NCI-H187 treated with DMSO at 0.1 percent for 48 hours (cell line): ENCODE data around the gene HDHD2.

ENCODE experiments used
- DNase-seq: peaks from one replicate; lab custom pipeline; 2025; lab: John Stamatoyannopoulos, UW

Gene HDHD2

DNA sequence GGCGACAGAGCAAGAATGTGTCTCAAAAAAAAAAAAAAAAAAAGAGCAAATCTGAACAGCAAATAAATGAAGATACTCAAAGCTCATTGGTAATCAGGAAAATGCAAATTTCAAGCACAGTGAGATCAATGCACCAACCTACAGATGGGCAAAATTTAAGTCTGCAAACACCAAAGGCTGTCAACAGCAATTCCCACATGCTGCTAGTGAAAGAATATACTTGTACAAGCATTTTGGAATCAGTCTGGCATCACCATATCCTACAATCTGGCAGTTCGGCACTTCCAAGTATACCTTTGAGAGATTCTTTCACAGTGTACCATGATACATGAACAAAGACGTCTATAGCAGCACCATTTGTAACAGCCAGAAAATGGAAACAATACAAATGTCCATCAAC is 4.1 kb downstream of the HDHD2 start:
- DNase-seq: no peak

DNA sequence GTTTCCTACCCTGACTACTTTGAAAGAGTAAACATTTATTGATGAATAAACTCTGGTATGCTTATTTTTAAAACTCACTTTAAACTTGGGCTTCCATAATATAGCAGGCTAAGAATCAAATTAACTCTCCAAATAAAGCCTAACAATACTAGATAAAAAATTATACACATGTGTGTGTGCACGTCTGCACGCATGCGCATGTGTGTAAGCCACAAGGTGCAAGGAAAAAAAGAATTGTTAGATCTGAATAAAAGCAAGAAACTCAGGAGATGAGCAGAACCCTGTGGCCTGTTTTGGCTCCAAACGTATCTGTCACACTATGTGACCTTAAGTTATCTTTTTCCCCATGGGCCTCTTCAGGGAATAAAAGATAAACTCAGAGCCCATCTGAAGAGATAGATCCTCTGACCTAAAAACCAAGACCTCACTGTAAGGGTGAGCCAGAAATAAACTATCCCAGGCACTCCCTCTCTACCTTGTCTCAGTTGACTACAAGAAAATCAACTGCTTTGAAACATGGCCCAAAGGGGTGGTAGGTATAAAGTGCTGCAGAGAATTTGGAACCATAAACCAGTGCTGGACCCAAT is 6.3 kb downstream of the HDHD2 start:
- DNase-seq: no peak

DNA sequence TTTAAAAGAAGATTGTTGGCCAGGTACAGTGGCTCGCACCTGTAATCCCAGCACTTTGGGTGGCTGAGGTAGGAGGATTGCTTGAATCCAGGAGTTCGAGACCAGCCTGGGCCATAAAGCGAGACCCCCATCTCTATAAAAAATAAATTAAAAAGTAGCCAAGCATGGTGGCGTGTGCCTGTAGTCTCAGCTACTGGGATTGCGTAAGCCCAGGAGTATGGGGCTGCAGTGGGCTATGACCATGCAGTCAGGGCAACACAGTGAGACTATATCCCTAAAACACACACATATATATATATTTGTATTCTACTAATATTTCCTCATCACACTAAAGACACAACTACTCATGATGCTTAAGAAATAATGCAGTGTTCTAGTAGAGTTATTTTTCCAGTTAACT is 7.1 kb downstream of the HDHD2 start:
- DNase-seq: no peak

DNA sequence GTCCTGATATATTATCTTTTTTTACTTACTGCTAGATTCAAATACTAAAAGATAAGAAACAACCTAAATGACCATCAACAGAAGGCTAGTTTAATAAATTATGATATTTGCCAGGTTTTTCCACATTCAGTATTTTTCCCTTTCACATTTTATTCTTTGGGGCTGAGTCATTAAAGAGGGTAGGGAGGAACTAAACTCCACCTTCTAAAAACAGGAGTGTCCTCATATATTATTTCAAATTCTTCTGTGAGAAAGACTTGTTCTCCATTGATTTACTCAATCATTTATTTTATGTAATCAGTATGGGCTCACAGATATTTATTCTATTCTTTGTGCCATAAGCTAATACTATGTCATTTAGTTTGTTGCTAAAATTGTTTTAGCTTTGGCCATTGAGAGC is 9.0 kb downstream of the HDHD2 start:
- no peak for DNase-seq

DNA sequence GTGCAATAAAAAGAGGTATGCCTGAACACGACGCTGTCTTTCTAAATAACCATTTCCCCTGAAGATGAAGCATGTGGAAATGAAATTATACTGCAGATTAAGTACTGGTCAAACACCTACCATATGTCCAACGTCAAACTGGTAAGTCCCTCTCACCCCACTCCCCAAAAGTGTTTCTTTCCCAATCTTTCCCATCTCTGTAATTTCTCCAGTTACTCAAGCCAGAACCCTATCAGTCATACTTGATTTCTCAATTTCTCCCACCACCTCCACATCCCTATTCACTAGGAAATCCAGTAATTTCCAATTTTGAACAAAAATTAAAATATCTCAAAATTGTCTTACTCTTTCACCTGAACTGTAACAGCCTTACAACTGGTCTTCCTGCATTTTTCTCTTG is 29.2 kb downstream of the HDHD2 start:
- DNase-seq: no peak

DNA sequence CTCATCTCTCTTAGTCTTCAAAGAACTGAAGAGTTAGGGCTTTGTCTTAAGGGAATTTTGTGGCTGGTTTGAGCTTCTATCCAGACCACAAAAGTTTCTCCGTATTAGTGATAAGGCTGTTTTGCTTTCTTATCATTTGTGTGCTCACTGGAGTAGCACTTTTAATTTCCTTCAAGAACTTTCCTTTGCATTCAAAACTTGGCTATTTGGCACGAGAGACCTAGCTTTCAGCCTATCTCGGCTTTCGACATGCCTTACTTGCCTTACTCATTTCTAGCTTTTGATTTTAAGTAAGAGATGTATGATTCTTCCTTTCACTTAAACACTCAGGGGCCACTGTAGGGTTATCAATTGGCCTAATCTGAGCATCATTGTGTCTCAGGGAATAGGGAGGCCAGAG is 29.9 kb downstream of the HDHD2 start:
- no peak for DNase-seq

DNA sequence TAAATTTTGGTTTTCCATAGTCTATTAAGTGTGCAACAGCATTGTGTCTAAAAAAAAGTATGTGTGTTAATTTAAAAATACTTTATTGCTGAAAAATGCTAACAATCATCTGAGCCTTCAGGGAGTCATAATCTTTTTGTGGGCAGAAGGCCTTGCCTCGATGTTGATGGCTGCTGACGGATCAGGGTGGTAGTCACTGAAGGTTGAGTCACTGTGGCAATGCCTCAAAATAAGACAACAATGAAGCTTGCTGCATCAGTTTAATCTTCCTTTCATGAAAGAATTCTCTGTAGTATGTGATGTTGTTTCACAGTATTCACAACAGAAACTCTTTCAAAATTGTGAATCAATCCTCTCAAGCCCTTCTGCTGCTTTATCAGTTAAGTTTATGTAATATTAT is 31.3 kb downstream of the HDHD2 start:
- DNase-seq: no peak

DNA sequence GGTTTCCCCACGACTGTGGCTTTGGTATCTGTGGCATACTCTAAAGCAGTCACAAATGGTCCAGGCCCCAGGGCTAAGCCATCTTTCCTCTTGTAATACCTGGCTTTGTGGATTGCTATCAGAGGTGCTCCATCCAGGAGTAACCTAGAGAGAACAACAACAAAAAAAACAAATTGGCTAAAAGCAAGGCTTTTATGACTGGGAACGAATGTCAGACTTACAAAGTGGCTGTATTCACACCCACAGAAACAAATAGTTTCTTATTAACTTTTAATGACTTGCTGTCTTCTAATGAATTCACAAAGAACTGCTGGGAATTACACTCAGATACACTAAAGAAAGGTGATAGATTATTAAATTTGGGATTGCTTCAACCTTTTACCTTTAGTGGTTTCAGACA is 35.1 kb downstream of the HDHD2 start:
- no peak for DNase-seq

DNA sequence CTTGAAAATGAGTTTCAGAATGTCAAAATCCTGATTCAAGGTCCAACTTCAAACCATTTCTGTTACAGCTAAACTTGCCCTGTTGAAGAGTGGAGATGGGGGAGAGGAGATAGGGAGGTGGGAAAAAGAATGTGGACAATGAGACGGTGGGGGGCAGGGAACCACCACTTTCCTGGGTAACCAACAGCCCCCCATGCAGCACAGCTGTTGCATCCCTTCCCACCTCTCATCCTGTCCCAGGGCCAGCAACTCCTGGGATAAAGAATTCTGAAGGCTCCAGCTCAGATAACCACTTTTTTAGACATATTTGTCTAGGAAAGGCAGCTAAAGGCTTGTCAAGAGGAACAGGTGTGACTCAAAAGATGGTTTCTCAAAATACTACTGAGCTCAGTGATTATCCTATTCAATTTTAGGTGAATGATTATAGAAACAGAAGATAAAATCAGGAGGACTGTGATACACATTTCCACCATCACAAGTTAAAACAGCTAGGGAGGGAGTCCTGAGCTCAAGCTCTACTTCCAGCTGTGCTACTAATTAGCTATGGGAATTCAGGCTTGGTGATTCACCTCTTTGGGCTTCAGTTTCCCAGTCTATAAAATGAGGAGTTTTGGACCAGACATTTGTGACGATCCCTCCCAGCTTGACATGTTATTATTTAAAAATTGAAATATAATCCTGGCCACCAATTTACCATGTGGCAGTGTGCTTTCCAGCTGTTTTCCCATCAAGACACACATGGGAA is 36.3 kb downstream of the HDHD2 start:
- DNase-seq: no peak

DNA sequence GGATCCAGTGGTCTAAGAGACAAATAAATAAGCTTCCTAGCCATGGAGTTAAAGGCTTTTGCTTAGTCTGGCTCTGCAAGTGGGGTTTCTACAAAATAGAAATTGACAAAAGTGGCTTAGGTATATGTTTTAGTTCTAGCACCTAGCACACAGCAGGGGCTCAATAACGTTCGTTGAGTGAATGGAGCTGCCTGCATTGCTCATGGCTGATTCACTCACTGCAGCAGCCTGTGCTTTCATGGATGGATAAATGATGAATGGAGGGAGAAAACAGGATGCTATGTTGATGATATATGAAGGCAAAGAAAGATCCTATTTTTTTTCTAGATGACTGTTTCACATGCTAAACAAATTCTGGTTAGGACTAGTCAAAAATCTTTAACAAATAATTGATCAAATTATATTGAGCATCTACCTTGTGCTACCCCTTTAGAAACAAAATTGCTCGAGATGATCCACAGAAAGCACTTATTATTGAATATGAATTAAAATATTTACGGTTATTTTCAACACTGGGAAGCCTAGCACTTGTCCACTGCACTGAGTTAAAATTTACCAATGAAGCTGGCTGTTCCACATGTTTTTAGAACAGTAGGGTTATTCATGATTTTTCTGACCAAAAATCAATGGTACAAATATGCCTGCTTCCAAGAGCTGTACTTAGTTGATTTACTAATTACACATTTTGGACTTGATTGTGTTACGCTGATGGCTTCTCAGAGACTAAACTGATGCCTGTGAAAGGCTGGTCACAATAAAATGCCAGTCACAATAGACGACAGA is 39.6 kb downstream of the HDHD2 start:
- DNase-seq: no peak

DNA sequence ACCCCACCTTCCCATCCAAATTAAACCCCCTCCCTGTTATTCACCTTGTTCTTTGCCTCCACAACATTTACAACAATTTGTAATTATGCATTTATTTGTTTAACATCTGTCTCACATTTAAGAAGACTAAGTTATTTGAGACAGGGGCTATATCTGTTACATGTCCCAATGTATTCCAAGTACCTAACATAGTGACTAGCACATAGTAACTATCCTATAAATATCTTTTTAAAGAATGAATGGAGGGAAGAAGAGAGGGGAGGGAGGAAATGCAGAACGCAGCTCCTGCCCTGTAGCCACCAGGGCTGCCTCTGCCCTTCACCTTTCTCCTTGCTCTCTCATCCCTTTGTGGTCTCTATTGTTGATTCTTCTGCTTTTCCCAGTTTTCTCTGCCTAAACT is 40.6 kb downstream of the HDHD2 start:
- no peak for DNase-seq

DNA sequence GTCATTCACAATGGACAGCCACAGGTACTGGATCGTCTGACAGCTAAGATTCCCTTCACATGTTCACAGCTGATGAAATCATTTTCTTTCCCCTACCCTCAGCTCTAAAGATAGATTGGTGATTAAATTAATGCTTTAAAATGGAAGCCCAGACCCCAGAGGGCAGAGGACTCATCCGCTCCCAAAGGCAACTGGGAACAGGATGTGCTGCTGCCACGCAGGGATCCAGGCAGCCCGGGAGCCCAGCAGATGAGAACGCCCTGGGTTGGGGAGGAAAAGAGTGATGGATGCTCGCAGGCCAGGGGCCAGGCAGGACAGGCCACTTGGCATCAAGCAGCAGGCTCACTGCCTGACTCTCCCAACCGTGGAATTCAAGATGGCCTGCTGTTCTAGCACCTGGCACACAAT is 41.3 kb downstream of the HDHD2 start:
- DNase-seq: no peak

DNA sequence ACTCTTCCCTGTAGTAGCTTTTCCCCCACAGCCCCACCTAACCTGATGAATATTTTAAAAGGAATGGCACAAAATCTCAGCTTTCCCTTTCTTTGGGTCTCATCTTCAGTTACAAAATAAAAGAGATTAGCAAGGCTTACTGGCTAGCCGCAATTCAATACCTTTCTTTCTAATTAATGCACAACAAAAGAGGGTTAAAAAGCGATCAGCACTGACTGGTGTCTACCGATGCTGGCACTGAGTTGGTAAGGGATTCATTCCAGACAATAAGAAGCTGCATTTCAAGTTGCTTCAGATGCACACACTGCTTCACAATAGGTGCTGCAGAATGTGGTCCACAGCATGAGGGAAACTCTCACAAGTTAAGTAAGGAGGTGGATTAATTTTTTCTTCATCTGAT is 41.9 kb downstream of the HDHD2 start:
- no peak for DNase-seq

DNA sequence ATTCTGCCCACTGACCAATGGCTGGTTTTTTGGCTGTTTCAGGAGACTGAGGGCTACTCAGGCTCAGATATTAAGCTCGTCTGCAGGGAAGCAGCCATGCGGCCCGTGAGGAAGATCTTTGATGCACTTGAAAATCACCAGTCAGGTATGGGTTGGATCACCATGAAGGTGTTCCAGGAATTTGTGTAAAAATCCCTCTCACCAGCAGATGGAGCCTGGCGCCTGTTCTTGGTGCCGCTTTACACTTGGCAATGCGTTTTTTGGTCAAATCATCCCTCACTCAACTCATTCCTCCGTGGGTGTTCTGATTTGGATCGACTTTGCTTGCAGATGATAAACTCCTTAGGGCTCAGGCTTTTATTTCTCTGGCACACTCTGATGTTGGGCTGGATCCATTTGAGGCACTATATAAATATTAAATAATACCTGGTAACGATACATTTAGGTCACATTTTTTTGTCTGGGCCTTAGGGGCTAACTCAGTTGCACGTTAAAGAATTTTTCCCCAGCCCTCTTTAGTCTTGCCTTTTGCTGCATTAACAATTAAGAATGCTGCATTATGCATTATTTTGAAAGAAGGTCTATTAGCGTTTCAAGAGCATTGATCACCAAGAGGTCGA is 50.0 kb downstream of the HDHD2 start:
- no peak for DNase-seq

DNA sequence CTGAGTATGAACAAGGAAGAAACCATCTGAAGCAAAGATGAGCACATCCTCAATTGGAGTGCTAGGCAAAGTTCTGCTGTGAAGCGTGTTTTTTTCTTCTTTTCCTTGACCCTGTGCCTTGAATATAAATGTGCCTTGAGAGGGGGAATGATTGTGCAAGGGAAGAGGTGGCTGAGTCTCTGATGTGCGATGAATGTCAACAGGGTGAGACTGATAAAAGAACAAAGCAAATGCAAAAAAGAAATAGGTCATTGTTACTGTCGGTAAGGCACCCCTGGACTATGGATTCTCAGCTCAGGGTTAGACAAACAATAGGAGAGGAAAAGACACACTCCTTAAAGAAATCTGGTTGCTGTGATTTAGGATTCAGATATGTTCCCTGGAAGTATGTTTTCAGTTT is 54.5 kb downstream of the HDHD2 start:
- no peak for DNase-seq

DNA sequence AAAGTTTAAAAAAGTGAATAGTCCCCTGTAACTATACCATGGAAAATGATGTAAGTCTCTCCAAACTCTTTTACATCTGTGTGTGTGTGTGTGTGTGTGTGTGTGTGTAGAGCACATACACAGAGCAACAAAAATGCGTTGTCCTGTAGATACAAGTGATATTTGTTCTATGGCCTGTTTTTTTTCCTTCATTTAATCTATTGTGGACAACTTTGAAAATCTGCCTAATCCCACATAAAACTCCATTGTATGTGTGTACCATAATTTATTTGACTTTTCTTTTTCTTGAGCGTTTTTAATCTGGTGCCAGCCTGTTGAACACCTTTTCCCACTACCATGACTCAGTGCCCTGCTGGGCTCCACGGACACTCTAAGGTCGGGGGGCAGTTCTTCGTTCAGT is 62.6 kb downstream of the HDHD2 start:
- DNase-seq: no peak

DNA sequence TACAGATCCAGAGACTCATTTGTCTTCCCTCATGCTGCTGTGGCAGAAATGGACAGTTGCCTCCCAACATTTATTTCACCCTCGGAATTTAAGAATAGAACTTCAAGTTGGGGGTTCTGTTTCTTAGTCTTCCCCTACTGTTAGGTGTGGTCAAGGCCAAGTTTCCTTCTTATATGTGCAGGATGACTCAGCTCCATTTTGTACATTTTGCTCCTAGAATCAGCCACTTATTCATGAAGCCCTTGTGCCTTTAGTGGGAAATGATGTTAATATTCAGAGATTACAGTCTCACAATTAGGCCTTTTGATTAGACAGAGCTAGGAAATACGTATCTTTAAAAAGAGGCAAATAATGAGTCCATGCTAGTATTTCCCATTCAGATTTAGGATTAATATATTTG is 68.7 kb downstream of the HDHD2 start:
- no peak for DNase-seq

DNA sequence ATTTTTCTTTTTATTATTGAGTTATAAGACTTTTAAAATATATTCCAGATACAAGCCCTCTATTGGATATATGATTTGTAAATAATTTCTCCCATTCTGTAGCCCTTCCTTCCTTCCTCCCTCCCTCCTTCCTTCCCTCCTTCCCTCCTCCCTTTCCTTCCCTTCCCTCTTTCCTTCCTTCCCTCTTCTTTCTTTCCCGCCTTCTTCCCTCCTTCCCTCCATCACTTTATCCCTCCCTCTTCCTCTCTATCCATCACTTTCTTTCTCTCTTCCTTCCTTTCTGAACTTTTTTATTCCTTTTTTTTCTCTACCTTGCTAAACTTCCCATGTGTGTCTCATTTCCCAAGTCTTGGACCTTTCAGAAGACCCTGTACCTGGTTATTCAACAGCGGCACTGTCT is 69.4 kb downstream of the HDHD2 start:
- DNase-seq: no peak

DNA sequence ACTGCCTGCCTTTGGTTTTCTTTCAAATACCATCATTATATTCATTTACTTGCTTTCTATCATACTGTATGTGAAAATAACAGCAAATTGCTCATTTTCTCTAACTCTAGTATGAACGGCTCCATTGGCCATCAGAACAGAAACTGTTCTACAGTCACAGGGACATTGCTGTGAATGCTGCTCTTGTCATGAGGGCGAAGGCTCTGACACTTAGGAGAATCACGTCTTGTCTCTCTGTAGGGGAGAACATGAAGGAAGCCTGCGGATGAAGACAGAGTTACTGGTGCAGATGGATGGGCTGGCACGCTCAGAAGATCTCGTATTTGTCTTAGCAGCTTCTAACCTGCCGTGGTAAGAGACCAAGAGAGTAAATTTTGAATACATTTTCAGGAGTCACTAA is 73.2 kb downstream of the HDHD2 start:
- no peak for DNase-seq

DNA sequence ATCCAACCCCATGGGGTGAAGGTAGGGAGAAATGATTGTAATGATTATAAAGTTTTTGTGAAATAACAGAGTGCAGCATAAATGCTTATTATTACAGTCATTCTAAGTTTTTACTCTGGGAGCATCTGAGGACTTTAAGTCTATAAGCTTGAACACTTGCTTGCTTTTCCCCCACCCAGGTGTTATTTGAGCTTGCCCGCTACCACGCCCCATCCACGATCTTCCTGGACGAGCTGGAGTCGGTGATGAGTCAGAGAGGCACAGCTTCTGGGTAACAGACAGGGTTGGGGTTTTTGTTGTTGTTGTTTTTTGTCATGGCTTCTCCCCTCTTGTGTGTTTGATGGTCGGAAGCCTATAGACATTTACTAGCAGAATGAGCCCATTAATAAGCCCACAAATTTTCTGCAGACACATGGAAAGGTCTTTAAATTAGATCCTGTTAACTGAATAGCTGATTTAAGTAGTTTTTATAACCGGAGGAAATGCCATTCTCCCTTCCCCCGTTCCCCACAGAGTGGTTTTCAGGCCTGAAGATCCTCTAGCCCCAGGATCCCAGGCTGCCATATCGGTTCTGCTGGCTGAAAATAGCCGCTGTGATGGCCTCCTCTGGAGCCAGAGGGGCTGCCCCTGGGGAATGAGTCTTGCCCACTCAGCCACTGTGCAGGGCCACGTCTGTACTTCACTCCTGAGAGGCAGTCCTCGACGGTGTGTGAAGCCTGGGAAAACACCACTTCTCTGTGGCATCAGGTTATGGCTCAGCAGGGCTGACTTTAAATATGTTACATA is 75.0 kb downstream of the HDHD2 start:
- no peak for DNase-seq

DNA sequence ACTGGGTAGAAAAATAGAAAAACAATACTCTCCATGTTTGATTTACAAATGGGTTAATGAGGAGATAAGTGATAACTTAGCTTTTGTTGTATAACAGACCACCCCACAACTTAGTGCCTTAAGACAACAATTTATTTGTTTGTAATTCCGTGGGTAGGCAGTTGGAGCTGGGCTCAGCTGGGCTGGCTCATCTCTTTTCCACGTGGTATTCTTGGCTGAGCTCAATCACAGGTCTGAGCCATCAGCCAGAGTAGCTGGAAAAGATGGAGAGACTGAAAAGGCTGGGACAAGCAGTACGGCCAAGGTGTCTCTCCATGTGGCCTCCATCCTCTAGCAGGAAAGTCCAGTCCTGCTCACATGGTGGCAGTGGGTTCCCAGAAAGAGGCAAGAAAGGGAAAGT is 82.7 kb downstream of the HDHD2 start:
- no peak for DNase-seq

DNA sequence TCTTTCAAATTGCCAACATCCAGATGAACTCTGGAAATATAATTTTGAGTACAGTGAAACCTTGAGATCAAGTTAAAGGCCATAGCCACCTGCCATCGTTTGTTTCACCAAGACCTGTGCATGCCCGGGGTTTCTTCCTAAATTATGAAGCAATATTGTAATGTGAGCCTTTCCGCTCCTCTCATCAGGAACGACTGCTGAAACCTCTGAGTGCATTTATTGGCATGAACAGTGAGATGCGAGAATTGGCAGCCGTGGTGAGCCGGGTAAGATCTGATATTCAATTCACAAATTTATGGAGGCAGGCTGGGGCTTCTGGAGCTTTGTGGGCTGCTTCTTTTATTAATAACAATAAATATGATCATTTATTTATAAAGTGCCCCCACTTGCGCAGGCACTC is 87.2 kb downstream of the HDHD2 start:
- DNase-seq: no peak
